T-helper 9 cell (primary cell): Measurements from ENCODE around the gene PRR12.
A peak's percentile ranks its signal among the peaks of the same experiment; 100 is the strongest.

Experiments used
- DNase-seq: peaks from one replicate; pipeline ENCODE4 v3.0.0-alpha.2; 2020

PRR12 gene

GRCh38 chr19:49566302-49566701, 24.7 kb upstream of the PRR12 start:
- no peak for DNase-seq

- DNase-seq = peak; percentile 60
Observed at GRCh38 chr19:49567861-49568441, 23.0 kb upstream of the PRR12 start.

GRCh38 chr19:49570138-49570856, 20.7 kb upstream of the PRR12 start:
- peak; percentile 51 for DNase-seq

- no peak for DNase-seq
Observed at GRCh38 chr19:49570997-49571676, 19.8 kb upstream of the PRR12 start.

GRCh38 chr19:49573009-49573408, 18.0 kb upstream of the PRR12 start:
- no peak for DNase-seq

GRCh38 chr19:49573425-49573824, 17.6 kb upstream of the PRR12 start:
- no peak for DNase-seq

GRCh38 chr19:49574206-49574755, 16.7 kb upstream of the PRR12 start:
- DNase-seq = no peak

- DNase-seq = no peak
Observed at GRCh38 chr19:49579193-49579592, 11.8 kb upstream of the PRR12 start.

GRCh38 chr19:49579947-49580263, 11.1 kb upstream of the PRR12 start:
- no peak for DNase-seq

GRCh38 chr19:49580264-49581006, 10.5 kb upstream of the PRR12 start, which contains the start of gene NOSIP:
NOSIP (minus strand) TSS chr19:49580556; CDS start chr19:49560691, 19,865 bp downstream.
- DNase-seq = peak; percentile 92

- no peak for DNase-seq
Observed at GRCh38 chr19:49581007-49581508, 9.9 kb upstream of the PRR12 start, which contains the start of gene PRRG2. PRRG2 (plus strand) TSS chr19:49581316; CDS start chr19:49583220, 1,904 bp downstream.

- no peak for DNase-seq
Observed at GRCh38 chr19:49583239-49583638, 7.7 kb upstream of the PRR12 start.

GRCh38 chr19:49585023-49585422, 6.0 kb upstream of the PRR12 start:
- DNase-seq = no peak

- DNase-seq = no peak
Observed at GRCh38 chr19:49587227-49587626, 3.8 kb upstream of the PRR12 start.

GRCh38 chr19:49588365-49589122, 2.4 kb upstream of the PRR12 start:
- peak; percentile 16 for DNase-seq

- no peak for DNase-seq
Observed at GRCh38 chr19:49589502-49589905, 1.5 kb upstream of the PRR12 start.

GRCh38 chr19:49590071-49590970, 661 bp upstream of the PRR12 start:
- DNase-seq = peak; percentile 92

- peak; percentile 29 for DNase-seq
Observed at GRCh38 chr19:49591731-49592485, 926 bp downstream of the PRR12 start.

GRCh38 chr19:49592486-49593232, 1.7 kb downstream of the PRR12 start:
- no peak for DNase-seq
